Stimulated activated naive CD4-positive, alpha-beta T cell treated with Interleukin-2 at 50 U/mL for 16 hours (primary cell): ENCODE results near the gene PRUNE2.

ENCODE experiments used
- DNase-seq: peaks from one replicate; lab custom pipeline; 2025; lab: John Stamatoyannopoulos, UW

PRUNE2 gene

GRCh38 chr9:76624391-76625048 is 281.4 kb downstream of the PRUNE2 start:
- DNase-seq, result no peak

- DNase-seq, result no peak
Measured at GRCh38 chr9:76620996-76621395, 284.9 kb downstream of the PRUNE2 start.

GRCh38 chr9:76620581-76620980 is 285.3 kb downstream of the PRUNE2 start:
- DNase-seq, result no peak

- DNase-seq, result no peak
Measured at GRCh38 chr9:76619640-76620039, 286.3 kb downstream of the PRUNE2 start.

- DNase-seq, result no peak
Measured at GRCh38 chr9:76619197-76619596, 286.7 kb downstream of the PRUNE2 start.

- DNase-seq, result no peak
Measured at GRCh38 chr9:76618762-76619161, 287.2 kb downstream of the PRUNE2 start.

- DNase-seq, result no peak
Measured at GRCh38 chr9:76617497-76618175, 288.3 kb downstream of the PRUNE2 start.

GRCh38 chr9:76616780-76617179 is 289.1 kb downstream of the PRUNE2 start:
- DNase-seq, result no peak

GRCh38 chr9:76615177-76615603 is 290.7 kb downstream of the PRUNE2 start:
- DNase-seq, result no peak

- no peak for DNase-seq
Measured at GRCh38 chr9:76613974-76614373, 291.9 kb downstream of the PRUNE2 start.

GRCh38 chr9:76613150-76613781 is 292.6 kb downstream of the PRUNE2 start:
- DNase-seq, result no peak

GRCh38 chr9:76610011-76610352 is 295.9 kb downstream of the PRUNE2 start:
- DNase-seq, result no peak

- DNase-seq, result no peak
Measured at GRCh38 chr9:76609285-76610010, 296.5 kb downstream of the PRUNE2 start.

- no peak for DNase-seq
Measured at GRCh38 chr9:76608575-76609273, 297.2 kb downstream of the PRUNE2 start.

- no peak for DNase-seq
Measured at GRCh38 chr9:76607730-76608436, 298.0 kb downstream of the PRUNE2 start.

- no peak for DNase-seq
Measured at GRCh38 chr9:76605321-76605900, 300.5 kb downstream of the PRUNE2 start.

GRCh38 chr9:76603931-76604570 is 301.9 kb downstream of the PRUNE2 start:
- no peak for DNase-seq

- no peak for DNase-seq
Measured at GRCh38 chr9:76603448-76603895, 302.4 kb downstream of the PRUNE2 start.

- no peak for DNase-seq
Measured at GRCh38 chr9:76602199-76602598, 303.7 kb downstream of the PRUNE2 start.

GRCh38 chr9:76600007-76600615 is 305.8 kb downstream of the PRUNE2 start:
- no peak for DNase-seq
